NCI-H2107 treated with DMSO at 0.1 percent for 48 hours (cell line): ENCODE results near the gene OR52N2.

Experiments used
- DNase-seq: peaks from one replicate; lab custom pipeline; 2025; ENCODE audit not compliant: unreplicated experiment; lab: John Stamatoyannopoulos, UW

Gene OR52N2

GRCh38 chr11:5808500-5809121 lies at the start of gene OR52N2:
OR52N2 (plus strand) TSS chr11:5808924; CDS start chr11:5820336, 11,412 bp downstream.
- peak; percentile 9 for DNase-seq

- no peak for DNase-seq
Observed at GRCh38 chr11:5767056-5767455, 41.7 kb upstream of the OR52N2 start.

- DNase-seq, result no peak
Observed at GRCh38 chr11:5783255-5783654, 25.5 kb upstream of the OR52N2 start, which contains the start of gene OR52N5. OR52N5 (minus strand) TSS chr11:5783355; CDS start chr11:5778634, 4,721 bp downstream.

GRCh38 chr11:5791165-5791564 lies 17.6 kb upstream of the OR52N2 start, which contains the start of gene OR52N1:
OR52N1 (minus strand) TSS chr11:5791265; CDS start chr11:5788816, 2,449 bp downstream.
- DNase-seq, result no peak

GRCh38 chr11:5796541-5796940 lies 12.2 kb upstream of the OR52N2 start:
- DNase-seq, result no peak

- no peak for DNase-seq
Observed at GRCh38 chr11:5803982-5804381, 4.7 kb upstream of the OR52N2 start.

GRCh38 chr11:5807580-5807979 lies 1.1 kb upstream of the OR52N2 start:
- DNase-seq, result no peak

- DNase-seq, result no peak
Observed at GRCh38 chr11:5809122-5809519, 397 bp downstream of the OR52N2 start.

- no peak for DNase-seq
Observed at GRCh38 chr11:5809905-5810795, 1.4 kb downstream of the OR52N2 start.

GRCh38 chr11:5815534-5815933 lies 6.8 kb downstream of the OR52N2 start:
- DNase-seq, result no peak

- DNase-seq, result no peak
Observed at GRCh38 chr11:5818245-5818886, 9.6 kb downstream of the OR52N2 start.

GRCh38 chr11:5831196-5831829 lies 22.6 kb downstream of the OR52N2 start:
- no peak for DNase-seq

- no peak for DNase-seq
Observed at GRCh38 chr11:5833446-5833845, 24.7 kb downstream of the OR52N2 start.

- no peak for DNase-seq
Observed at GRCh38 chr11:5837695-5838094, 29.0 kb downstream of the OR52N2 start.

- no peak for DNase-seq
Observed at GRCh38 chr11:5841797-5842196, 33.1 kb downstream of the OR52N2 start, which contains the start of gene OR52E6. OR52E6 (minus strand) TSS chr11:5841897; CDS start chr11:5841897, 0 bp downstream.

GRCh38 chr11:5846701-5847100 lies 38.0 kb downstream of the OR52N2 start:
- DNase-seq, result no peak

GRCh38 chr11:5847711-5848110 lies 39.0 kb downstream of the OR52N2 start:
- no peak for DNase-seq

GRCh38 chr11:5851002-5851401 lies 42.3 kb downstream of the OR52N2 start:
- no peak for DNase-seq

GRCh38 chr11:5857590-5857989 lies 48.9 kb downstream of the OR52N2 start, which contains the start of gene OR52E8:
OR52E8 (minus strand) TSS chr11:5857690; CDS start chr11:5857690, 0 bp downstream.
- DNase-seq, result no peak

- no peak for DNase-seq
Observed at GRCh38 chr11:5865826-5866225, 57.1 kb downstream of the OR52N2 start.
